ENCODE data around the gene UBASH3A.

GRCh38 chr21:42459082-42459460 lies 55.4 kb downstream of the UBASH3A start:
- TF ChIP-seq CTCF (IDR thresholded peaks at IDR 0.05), result no peak
- TF ChIP-seq POLR2A (IDR thresholded peaks at IDR 0.05), result no peak
